KOPT-K1 (cell line): ENCODE data around the gene CHST11.

Experiments used
- H3K27ac ChIP-seq: fragments of 200-600 bp; sonication (generic); 2 replicates; pipeline ENCODE4 v1.5.1; 2016; ENCODE audit warnings: antibody characterized with exemption, mild to moderate bottlenecking, low read depth, low read length; ENCODE audit not compliant: poor library complexity, severe bottlenecking
- H3K36me3 ChIP-seq: fragments of 200-600 bp; sonication (generic); 2 replicates; pipeline ENCODE4 v1.5.1; 2017; ENCODE audit warnings: antibody characterized with exemption, mild to moderate bottlenecking, low read length, moderate library complexity; ENCODE audit not compliant: insufficient read depth
- H3K9me3 ChIP-seq: fragments of 200-600 bp; sonication (generic); 2 replicates; pipeline ENCODE4 v1.5.1; 2017; ENCODE audit warnings: antibody characterized with exemption, low read length, mild to moderate bottlenecking; ENCODE audit not compliant: insufficient read depth, poor library complexity, severe bottlenecking

CHST11 gene

DNA sequence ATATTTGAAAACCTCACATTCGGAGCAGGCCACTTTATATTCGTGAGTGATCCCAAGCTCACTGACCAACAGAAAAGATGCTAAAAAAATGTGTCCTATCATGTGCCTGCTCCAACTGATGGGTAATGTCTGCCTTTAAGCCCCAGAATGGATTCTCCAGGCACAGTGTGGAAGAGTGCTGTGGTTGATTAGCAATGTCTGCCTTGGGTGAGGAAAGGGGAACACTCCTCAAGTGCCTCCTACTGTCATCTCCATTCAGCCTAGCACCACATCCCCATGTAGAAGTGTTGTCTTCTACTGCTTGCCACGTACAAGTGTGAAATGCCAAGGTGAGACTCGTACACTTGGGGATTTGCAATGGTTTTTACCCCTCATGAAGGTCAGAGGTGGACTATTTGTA lies 302.0 kb downstream of the CHST11 start:
- Histone ChIP-seq H3K27ac (no peak overlapping the region), H3K36me3 (peaks cover 84% of the 10 kb centered on the region), H3K9me3 (no peaks in the 10 kb centered on the region)

DNA sequence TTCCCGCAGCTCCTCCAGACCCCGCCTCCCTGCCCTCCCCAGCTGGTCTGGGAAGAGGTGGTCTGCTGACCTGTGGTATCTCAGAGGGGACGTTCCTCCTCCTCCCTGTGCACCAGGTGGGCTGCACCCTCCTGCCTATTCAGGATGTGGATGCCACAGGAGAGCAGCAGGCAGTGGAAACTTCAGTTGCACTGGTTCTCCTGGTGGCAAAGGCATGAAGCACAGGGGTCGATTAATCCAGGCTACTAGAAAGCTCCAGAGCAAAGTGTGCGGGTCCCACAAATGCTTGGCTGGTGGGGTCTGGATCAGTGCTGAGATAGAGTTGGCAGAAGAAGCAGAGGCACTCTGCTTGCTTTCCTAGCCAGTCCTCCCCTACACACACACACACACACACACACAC lies 304.3 kb downstream of the CHST11 start:
- peaks cover 62% of the 10 kb centered on the region for H3K36me3 ChIP-seq
- H3K27ac ChIP-seq: no peak overlapping the region
- no peaks in the 10 kb centered on the region for H3K9me3 ChIP-seq

DNA sequence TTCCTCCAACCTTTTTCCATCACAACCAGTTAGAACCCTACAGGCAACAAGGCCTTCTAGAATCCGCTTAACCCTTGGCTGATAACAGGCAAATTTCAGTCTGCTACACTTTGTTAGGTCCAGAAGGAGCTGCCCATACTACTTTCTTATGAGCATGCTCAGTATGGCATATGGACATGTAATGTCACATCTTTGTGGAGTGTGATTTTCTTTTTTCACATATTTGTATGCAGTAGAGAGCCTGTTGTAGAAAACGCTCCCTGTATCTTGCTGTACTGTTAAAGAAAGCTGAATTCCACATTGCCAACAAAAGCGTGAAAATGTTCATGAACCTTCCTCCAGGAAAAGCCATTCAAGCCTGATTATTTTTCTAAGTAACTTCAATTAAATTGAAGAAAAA lies 304.9 kb downstream of the CHST11 start:
- Histone ChIP-seq H3K27ac (no peak overlapping the region), H3K9me3 (no peaks in the 10 kb centered on the region), H3K36me3 (peaks cover 57% of the 10 kb centered on the region)

DNA sequence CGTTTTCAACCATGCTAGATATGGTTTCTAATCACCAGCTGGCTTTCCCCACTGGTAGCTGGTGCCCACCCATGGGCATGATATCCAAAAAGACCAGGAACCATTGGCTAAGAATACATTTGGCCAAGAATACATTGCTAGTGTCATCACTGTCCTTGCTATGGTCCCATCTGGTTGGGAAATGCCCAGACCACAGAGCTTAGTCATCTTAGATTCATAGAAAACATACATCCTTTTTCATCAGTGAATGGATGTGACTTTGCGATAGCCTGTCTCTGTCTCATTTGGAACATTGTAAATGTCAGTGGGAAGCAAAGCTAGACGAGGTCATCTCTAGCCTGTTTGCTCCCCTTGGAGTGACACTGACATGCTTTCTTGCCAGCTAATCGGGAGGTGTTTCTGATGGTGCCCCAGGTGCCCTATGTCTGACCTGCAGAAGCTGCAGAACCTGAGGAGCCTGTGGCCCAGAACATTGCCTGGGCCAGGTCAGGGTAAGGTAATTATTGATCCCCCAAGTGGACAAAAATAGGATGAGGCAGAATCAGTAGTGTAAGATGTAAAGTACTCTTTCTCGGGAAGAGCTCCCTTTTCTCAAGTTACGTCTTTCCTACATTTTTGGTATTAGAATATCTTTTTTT lies 306.5 kb downstream of the CHST11 start:
- H3K36me3 ChIP-seq: peaks cover 40% of the 10 kb centered on the region
- H3K9me3 ChIP-seq: no peaks in the 10 kb centered on the region
- no peak overlapping the region for H3K27ac ChIP-seq

DNA sequence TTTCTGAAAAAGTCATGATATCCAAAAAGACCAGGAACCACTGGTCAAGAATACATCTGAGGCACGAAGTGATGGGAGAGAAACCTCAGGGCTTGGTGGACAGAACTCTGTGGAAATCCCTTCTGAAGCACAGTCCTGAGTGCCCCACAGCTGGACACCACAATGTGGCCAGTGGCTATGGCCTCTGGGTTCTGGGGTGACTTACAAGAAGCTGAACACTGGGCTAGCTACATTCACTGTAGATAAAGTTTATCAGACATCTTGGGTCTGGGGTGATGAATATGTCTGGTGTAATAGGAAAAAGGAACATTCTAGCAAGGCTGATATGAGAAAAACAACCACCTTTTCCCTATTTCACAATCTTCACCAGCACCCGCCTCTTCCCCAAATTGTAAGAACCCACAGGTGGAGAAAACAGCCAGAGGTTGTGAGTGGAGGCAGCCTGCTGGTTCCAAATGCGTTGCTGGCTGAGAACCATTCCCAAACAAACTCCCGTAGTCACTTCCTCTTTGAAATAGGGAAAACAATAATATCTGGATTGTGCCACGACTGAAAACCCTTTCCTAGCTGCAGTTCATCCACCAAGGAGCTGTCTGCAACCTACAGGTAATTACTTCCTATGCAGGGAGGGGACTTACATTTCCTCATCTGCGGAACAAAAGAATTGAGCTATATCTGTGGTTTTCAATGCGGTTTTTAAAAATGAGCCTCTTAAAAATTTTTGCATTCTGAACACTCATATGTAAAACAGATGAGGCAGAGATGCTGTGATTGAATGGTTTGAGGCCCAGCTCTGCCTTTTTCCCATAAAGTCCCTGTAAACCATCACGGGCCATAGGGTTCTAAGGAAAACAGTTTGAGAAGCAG lies 307.7 kb downstream of the CHST11 start:
- Histone ChIP-seq H3K27ac (no peak overlapping the region), H3K9me3 (no peaks in the 10 kb centered on the region), H3K36me3 (peaks cover 29% of the 10 kb centered on the region)

DNA sequence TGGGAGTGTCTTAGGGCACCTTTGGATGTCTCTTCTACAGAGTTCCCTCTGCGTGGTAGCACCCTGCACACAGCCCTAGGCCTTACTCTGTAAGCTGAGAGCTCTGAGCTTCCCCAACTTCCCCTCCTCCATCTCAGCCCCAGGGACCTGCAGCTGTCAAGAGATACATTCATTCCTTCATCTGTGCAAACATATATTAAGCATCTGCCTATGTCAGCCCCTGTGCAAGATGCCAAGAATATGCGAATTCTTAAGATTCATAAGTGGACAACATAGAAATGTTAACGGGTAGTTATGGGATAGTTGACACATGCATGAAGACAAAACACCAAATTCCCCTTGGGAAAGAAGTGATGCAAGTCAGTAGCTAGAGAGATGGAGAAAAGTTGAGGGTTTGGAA lies 310.5 kb downstream of the CHST11 start:
- no peak overlapping the region for H3K27ac ChIP-seq
- peaks cover 6% of the 10 kb centered on the region for H3K9me3 ChIP-seq
- H3K36me3 ChIP-seq: peaks cover 6% of the 10 kb centered on the region; the same call in 1 of the 2 replicates

DNA sequence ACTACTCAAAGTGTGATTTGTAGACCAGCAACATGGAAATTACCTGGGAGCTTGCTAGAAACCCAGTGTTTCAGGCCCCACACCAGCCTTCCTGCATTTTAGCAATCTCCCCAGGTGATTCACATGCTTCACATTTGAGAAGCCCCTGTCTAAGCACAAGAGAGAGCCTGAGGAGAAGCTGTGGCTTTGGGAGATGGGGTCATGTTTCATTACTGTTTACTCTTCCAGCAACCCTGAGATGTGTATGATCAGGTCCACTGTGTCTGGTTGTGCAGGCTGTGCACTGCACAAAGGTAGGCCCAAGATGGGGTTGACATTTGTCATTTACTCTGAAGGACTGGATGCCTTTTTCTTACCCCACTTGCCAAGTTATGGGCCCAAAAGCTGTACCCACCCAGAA lies 311.3 kb downstream of the CHST11 start:
- no peak overlapping the region for H3K27ac ChIP-seq
- peaks cover 3% of the 10 kb centered on the region; the same call in 1 of the 2 replicates for H3K36me3 ChIP-seq
- H3K9me3 ChIP-seq: peaks cover 14% of the 10 kb centered on the region

DNA sequence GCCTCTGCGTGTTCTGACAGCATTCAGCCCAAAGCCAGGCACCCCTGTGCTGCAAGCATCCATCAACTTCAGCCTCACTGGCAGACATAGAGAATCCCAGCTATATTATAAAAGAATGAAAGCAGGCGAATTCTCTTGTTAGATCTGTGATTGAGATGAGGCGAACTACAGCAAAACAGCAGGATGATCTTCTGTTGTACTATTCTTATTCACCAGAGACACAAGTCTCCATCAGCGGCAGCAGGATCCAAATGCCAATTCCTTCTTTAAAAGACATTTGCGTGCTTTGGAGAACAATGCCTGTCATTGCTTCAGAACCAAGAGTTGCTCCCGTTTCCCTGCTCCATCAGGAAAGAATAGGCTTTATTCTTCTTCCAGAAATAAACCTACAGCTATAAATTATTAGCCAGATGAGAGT lies 312.4 kb downstream of the CHST11 start:
- no peaks in the 10 kb centered on the region for H3K36me3 ChIP-seq
- H3K9me3 ChIP-seq: peaks cover 25% of the 10 kb centered on the region
- no peak overlapping the region for H3K27ac ChIP-seq

DNA sequence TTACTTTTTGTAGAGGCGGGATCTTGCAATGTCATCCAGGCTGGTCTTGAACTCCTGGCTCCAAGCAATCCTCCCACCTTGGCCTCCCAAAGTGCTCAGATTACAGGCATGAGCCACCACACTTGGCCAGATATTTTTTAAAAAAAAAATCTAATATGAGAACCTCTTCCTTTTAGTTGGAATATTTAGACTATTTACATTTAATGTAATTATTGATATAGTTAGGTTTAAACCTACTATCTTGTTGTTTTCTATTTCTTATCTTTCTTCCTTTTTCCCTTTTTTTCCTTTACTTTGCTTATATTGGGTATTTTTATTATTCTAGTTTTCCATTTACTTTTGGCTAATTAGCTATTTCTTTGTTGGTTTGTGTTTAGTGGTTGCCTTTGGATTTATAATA lies 315.6 kb downstream of the CHST11 start:
- H3K36me3 ChIP-seq: no peaks in the 10 kb centered on the region
- H3K27ac ChIP-seq: no peak overlapping the region
- peaks cover 25% of the 10 kb centered on the region for H3K9me3 ChIP-seq

DNA sequence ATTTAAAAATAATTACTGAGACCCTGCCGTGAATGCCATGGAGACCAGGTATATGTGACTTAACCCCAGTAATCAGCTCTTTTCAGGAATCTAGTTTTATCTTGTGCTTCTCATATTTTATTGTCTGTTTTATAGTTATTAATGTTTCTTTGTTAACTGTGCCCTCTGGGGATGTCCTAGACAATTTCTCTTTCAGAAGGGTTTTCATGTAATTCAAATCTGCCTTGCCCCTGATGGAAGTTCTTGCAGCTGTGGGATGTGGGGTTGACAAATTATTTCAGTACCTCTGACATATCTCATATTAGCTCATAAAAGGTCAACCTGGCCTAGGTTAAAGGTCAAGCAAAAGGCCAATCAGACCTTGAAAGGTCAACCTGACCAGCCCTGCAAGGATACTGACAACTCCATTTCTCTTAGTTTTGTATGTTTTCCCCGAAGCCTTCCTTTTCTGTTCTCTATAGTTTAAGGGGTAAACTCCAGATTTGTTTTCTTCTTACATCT lies 319.0 kb downstream of the CHST11 start:
- Histone ChIP-seq H3K9me3 (peaks cover 40% of the 10 kb centered on the region), H3K36me3 (no peaks in the 10 kb centered on the region)

DNA sequence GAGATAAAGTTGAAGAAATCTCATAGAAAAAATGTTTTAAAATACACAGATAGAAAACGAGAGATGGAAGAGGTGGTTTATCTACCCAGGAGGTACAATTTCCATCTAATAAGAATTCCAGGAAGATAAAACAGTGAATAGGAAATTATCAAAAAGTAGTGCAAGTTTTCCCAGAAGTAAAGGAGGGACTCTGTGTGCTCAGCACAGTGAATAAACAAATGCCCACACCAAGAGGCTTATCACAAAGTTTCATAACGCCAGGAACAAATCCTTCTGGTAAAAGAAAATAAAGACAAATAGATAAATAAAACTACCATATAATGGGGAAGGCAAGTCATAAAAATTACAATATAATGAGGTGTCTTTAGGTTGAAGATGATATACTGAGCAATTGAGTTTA lies 322.4 kb downstream of the CHST11 start:
- Histone ChIP-seq H3K9me3 (peaks cover 23% of the 10 kb centered on the region), H3K36me3 (no peaks in the 10 kb centered on the region), H3K27ac (no peak overlapping the region)

More for the DNA sequence above, 319.0 kb downstream of the CHST11 start:
- no peak overlapping the region for H3K27ac ChIP-seq

DNA sequence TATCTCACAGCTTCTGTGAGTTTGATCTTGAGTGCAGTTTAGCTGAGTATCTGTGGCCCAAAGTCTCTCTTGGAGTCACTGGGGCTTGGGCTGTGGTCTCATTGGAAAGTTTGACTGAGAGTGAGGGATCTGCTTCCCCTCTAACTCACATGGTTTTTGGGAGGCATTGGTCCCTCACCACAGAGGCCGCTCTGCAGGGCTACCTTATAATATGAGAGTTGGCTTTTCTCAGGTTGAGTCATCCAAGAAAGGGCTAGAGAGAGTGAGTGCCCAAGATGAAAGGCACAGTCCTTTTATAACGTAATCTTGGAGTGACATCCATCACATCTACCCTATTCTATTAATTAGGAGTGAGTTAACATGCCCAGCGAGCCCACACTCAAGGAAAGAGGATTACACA lies 325.5 kb downstream of the CHST11 start:
- Histone ChIP-seq H3K9me3 (peaks cover 23% of the 10 kb centered on the region), H3K27ac (no peak overlapping the region), H3K36me3 (no peaks in the 10 kb centered on the region)

DNA sequence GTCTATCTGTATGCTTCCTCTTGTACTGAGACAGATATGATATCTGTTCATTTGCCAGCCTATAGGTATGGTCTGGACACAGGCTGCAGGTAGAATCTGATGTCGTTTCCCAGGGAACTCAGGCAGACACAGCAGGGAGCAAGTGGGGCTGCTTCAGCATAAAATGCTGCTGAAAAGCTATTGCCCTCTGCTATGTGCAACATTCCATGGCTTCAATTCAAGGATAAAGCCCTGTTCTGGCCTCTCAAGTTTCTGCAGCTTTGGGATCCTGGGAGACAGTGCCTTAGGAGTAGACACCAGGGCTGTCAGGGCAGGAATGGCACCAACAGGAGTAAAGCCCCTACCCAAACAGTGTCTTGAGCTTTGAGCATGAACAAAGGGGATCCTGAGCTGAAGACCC lies 327.8 kb downstream of the CHST11 start:
- no peaks in the 10 kb centered on the region for H3K36me3 ChIP-seq
- peaks cover 20% of the 10 kb centered on the region for H3K9me3 ChIP-seq
- H3K27ac ChIP-seq: no peak overlapping the region

DNA sequence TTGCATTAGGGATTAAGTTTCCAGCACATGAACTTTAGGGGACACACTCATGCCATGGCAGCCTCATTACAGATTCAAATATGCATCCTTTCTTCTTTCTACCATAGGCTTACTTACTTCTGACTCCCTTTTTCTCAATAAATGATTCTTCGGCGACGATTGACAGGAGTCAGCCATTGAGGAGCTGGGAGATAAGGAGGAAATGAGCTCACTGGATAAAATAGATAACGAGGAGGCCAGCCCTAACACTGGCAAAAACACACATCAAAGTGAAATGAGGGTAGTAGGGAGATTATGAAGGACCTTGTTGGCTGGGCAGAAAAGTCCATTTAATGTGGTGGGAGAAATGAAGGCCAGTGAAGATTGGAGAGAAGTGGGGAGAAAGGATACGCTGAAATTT lies 329.1 kb downstream of the CHST11 start:
- Histone ChIP-seq H3K36me3 (no peaks in the 10 kb centered on the region), H3K9me3 (peaks cover 7% of the 10 kb centered on the region), H3K27ac (no peak overlapping the region)

DNA sequence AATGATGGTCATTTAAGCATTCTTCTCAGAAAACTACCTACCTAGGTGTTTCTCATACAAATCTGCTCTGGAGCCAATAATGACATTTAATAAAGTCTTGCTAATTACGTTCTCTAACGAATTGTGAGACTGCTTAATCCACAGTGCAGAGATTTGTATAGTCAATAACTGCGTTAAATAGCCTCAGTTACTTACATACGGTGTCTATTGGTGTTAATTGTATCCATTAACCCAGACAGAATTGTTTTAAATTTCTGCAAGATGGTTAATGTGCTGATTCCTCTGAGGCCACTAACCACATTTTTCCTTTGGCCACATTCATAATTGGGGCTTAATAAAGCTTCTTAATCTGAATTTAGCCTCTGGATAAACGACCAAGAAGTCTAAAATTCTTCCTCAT lies 329.6 kb downstream of the CHST11 start:
- H3K36me3 ChIP-seq: no peaks in the 10 kb centered on the region
- H3K9me3 ChIP-seq: peaks cover 2% of the 10 kb centered on the region
- no peak overlapping the region for H3K27ac ChIP-seq
